Measurements from ENCODE around the gene SHC1. TPM values are rescaled to one million over a fixed set of nuclear protein-coding genes. Genes with fewer than 3 reads are reported as not detected.

SHC1 gene
- total RNA-seq, 1 experiment from 2014 or later, result 885 TPM

Small RNA genes lying within 50 kb of the gene (microRNA-seq; reads per million reads assigned to microRNA genes)
- not detected for gene MIR4258

Other genes with a start within 250 kb of the SHC1 start
- 0.07 TPM in 1 of 2 replicates, not detected in the other for gene KCNN3, start 100.5 kb downstream of the SHC1 start, total RNA-seq (2022)
- 57.7 and 68.9 TPM in 2 replicates for gene PMVK, start 34.0 kb downstream of the SHC1 start, total RNA-seq (2022)
- 11.3 TPM in 2 replicates for gene PBXIP1, start 14.6 kb downstream of the SHC1 start, total RNA-seq (2022)
- 32.1 and 35.9 TPM in 2 replicates for gene PYGO2, start 9.0 kb downstream of the SHC1 start, total RNA-seq (2022)
- 285 and 289 TPM in 2 replicates for gene CKS1B, start 3.9 kb upstream of the SHC1 start, total RNA-seq (2022)
- 65.4 and 91.1 TPM in 2 replicates for gene FLAD1, start 12.6 kb upstream of the SHC1 start, total RNA-seq (2022)
- gene LENEP, start 22.8 kb upstream of the SHC1 start, total RNA-seq (2022), result 0.83 TPM in 1 of 2 replicates, not detected in the other
- gene ZBTB7B, start 32.1 kb upstream of the SHC1 start, total RNA-seq (2022), result 169 and 175 TPM in 2 replicates
- gene DCST2, start 63.0 kb upstream of the SHC1 start, total RNA-seq (2022), result 0.91 and 1.8 TPM in 2 replicates
- gene DCST1, start 63.1 kb upstream of the SHC1 start, total RNA-seq (2022), result 0.21 and 0.42 TPM in 2 replicates
- gene ADAM15, start 80.6 kb upstream of the SHC1 start, total RNA-seq (2022), result 385 and 456 TPM in 2 replicates
- gene EFNA4, start 93.0 kb upstream of the SHC1 start, total RNA-seq (2022), result 7.4 and 9.5 TPM in 2 replicates
- gene EFNA3, start 108.1 kb upstream of the SHC1 start, total RNA-seq (2022), result 1.6 and 1.7 TPM in 2 replicates
- gene EFNA1, start 157.1 kb upstream of the SHC1 start, total RNA-seq (2022), result 38.9 and 42.3 TPM in 2 replicates
- 91.2 and 97.8 TPM in 2 replicates for gene SLC50A1, start 165.1 kb upstream of the SHC1 start, total RNA-seq (2022)
- gene DPM3, start 169.8 kb upstream of the SHC1 start, total RNA-seq (2022), result 79.7 and 86.4 TPM in 2 replicates
- gene KRTCAP2, start 202.6 kb upstream of the SHC1 start, total RNA-seq (2022), result 313 and 383 TPM in 2 replicates
- 0.21 and 0.32 TPM in 2 replicates for gene TRIM46, start 203.1 kb upstream of the SHC1 start, total RNA-seq (2022)
- gene THBS3, start 237.2 kb upstream of the SHC1 start, total RNA-seq (2022), result 33.0 and 34.4 TPM in 2 replicates
- gene MTX1, start 237.9 kb upstream of the SHC1 start, total RNA-seq (2022), result 64.6 and 67.4 TPM in 2 replicates